Stimulated activated CD4-positive, alpha-beta T cell treated with anti-CD3 and anti-CD28 coated beads, Interleukin-2, amount 100 ng/mL, for 4 hours (primary cell): ENCODE measurements around the gene C1orf185.
"Not testable (repeated sequence)": the region's sequence is repeated elsewhere in the genome, so short reads cannot be mapped to it uniquely, and the experiment has no call there.

Experiments
- DNase-seq: peaks from one replicate; pipeline ENCODE4 v3.0.0-alpha.2; 2020; ENCODE audit warnings: low read depth

C1orf185 gene

GRCh38 chr1:51137696-51138095 lies 35.7 kb downstream of the C1orf185 start:
- DNase-seq: not testable (repeated sequence)

- DNase-seq: no peak
Observed at GRCh38 chr1:51139474-51139873, 37.4 kb downstream of the C1orf185 start.

GRCh38 chr1:51147394-51147793 lies 45.4 kb downstream of the C1orf185 start:
- no peak for DNase-seq

GRCh38 chr1:51154776-51155175 lies 52.7 kb downstream of the C1orf185 start:
- DNase-seq: no peak

- DNase-seq: no peak
Observed at GRCh38 chr1:51156752-51157151, 54.7 kb downstream of the C1orf185 start.

- no peak for DNase-seq
Observed at GRCh38 chr1:51157395-51157794, 55.4 kb downstream of the C1orf185 start.

- DNase-seq: no peak
Observed at GRCh38 chr1:51158263-51158662, 56.2 kb downstream of the C1orf185 start.

- DNase-seq: not testable (repeated sequence)
Observed at GRCh38 chr1:51162560-51162959, 60.5 kb downstream of the C1orf185 start.

- DNase-seq: no peak
Observed at GRCh38 chr1:51165540-51165939, 63.5 kb downstream of the C1orf185 start.

- no peak for DNase-seq
Observed at GRCh38 chr1:51168266-51168845, 66.3 kb downstream of the C1orf185 start.

- no peak for DNase-seq
Observed at GRCh38 chr1:51168936-51169335, 66.9 kb downstream of the C1orf185 start.

GRCh38 chr1:51170342-51170741 lies 68.3 kb downstream of the C1orf185 start:
- no peak for DNase-seq

GRCh38 chr1:51172811-51173210 lies 70.8 kb downstream of the C1orf185 start:
- no peak for DNase-seq

GRCh38 chr1:51175278-51175677 lies 73.2 kb downstream of the C1orf185 start:
- DNase-seq: no peak

GRCh38 chr1:51177988-51178387 lies 76.0 kb downstream of the C1orf185 start:
- not testable (repeated sequence) for DNase-seq

- no peak for DNase-seq
Observed at GRCh38 chr1:51188230-51188629, 86.2 kb downstream of the C1orf185 start.

- peak; percentile 28 for DNase-seq
Observed at GRCh38 chr1:51189421-51190073, 87.5 kb downstream of the C1orf185 start.

GRCh38 chr1:51190961-51191360 lies 88.9 kb downstream of the C1orf185 start:
- no peak for DNase-seq

GRCh38 chr1:51192213-51192843 lies 90.3 kb downstream of the C1orf185 start:
- peak; percentile 27 for DNase-seq

GRCh38 chr1:51193564-51193963 lies 91.5 kb downstream of the C1orf185 start:
- no peak for DNase-seq
